Measurements from ENCODE around the gene C16orf74. TPM values are rescaled to one million over a fixed set of nuclear protein-coding genes. Genes with fewer than 3 reads are reported as not detected.

The C16orf74 gene
- total and polyA plus RNA-seq, 2 of the 13 experiments (the other 11 are each of a cell fraction or from before 2014, with no cell fraction given) = 0.13 to 0.29 TPM

DNA sequence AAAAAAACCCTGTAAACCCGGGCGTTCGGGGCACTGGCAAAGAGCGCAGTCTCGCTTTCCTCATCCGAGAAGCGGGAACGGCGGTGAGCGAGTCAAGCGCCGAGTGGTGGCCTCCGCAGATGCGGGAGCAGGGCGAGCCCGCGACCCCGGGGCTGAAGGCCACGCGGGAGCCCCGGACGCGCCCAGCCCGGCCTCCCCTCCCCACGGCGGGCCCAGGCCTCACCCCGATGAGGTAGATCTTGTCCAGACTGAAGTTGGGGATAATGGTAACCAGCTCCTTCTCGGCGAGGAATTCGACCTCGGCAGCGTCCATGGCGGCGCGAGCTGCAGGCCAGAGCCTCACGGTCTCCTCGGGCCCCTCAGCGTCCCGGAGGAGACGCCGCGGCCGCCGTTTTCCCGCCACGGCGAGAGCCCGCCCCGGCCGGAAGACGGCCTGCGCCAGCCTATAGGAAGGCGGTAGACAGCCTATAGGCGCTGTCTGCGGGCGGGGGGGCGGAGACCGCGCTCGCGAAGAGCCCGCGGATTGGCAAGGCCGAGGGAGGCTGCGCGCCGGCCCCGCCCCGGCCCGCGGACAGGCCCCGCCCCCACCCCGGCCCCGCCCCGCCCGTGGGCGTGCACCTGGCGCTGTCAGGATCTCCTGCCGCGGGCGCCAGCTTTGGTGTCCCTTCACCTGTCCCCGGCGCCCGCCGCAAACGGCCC lies 62.2 kb downstream of the C16orf74 start, which contains the start of gene GINS2 (continued):
- TF ChIP-seq ADNP (CRISPR knock-in tag; IDR thresholded peaks at IDR 0.05) (no peak), XBP1 (CRISPR knock-in tag; IDR thresholded peaks at IDR 0.05) (no peak), NFYB (CRISPR knock-in tag; IDR thresholded peaks at IDR 0.05) (peak; percentile 94), ZNF468 (CRISPR knock-in tag; IDR thresholded peaks at IDR 0.05) (no peak), ZNF318 (CRISPR knock-in tag; IDR thresholded peaks at IDR 0.05) (no peak), TCF7 (IDR thresholded peaks at IDR 0.05; ENCODE audit: low read depth) (no peak), FOXC1 (CRISPR knock-in tag; IDR thresholded peaks at IDR 0.05; ENCODE audit: borderline replicate concordance) (no peak), NFE2L2 (IDR thresholded peaks at IDR 0.05; ENCODE audit: low read length) (no peak), KLF15 (CRISPR knock-in tag; IDR thresholded peaks at IDR 0.05; ENCODE audit: borderline replicate concordance) (peak; percentile 87; the same call in 1 of the 2 replicates), PRDM4 (CRISPR knock-in tag; IDR thresholded peaks at IDR 0.05; ENCODE audit: borderline replicate concordance) (no peak), ZBTB14 (CRISPR knock-in tag; IDR thresholded peaks at IDR 0.05) (no peak), ZNF224 (CRISPR knock-in tag; IDR thresholded peaks at IDR 0.05) (no peak), ZNF713 (CRISPR knock-in tag; IDR thresholded peaks at IDR 0.05) (no peak)
- TF ChIP-seq, protein P1, sequence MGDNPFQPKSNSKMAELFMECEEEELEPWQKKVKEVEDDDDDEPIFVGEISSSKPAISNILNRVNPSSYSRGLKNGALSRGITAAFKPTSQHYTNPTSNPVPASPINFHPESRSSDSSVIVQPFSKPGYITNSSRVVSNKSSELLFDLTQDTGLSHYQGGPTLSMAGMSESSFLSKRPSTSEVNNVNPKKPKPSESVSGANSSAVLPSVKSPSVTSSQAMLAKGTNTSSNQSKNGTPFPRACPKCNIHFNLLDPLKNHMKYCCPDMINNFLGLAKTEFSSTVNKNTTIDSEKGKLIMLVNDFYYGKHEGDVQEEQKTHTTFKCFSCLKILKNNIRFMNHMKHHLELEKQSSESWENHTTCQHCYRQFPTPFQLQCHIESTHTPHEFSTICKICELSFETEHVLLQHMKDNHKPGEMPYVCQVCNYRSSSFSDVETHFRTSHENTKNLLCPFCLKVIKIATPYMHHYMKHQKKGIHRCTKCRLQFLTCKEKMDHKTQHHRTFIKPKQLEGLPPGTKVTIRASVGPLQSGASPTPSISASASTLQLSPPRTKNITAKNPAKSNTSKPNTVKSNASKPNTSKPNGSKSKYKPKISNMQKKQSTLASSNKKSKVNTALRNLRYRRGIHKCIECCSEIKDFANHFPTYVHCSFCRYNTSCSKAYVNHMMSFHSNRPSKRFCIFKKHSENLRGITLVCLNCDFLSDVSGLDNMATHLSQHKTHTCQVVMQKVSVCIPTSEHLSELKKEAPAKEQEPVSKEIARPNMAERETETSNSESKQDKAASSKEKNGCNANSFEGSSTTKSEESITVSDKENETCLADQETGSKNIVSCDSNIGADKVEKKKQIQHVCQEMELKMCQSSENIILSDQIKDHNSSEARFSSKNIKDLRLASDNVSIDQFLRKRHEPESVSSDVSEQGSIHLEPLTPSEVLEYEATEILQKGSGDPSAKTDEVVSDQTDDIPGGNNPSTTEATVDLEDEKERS (CRISPR knock-in tag; IDR thresholded peaks at IDR 0.05) = peak; percentile 59; the same call in 1 of the 2 replicates
